HG03457 (cell line): ENCODE measurements around the gene ELOB.
A peak's percentile ranks its signal among the peaks of the same experiment; 100 is the strongest.

ENCODE experiments used
- ATAC-seq: cut with Tn5 transposase; IDR thresholded peaks from one replicate; pipeline ENCODE4 v1.9.1; 2021; ENCODE audit warnings: moderate number of reproducible peaks; ENCODE audit not compliant: unreplicated experiment

ELOB gene

DNA sequence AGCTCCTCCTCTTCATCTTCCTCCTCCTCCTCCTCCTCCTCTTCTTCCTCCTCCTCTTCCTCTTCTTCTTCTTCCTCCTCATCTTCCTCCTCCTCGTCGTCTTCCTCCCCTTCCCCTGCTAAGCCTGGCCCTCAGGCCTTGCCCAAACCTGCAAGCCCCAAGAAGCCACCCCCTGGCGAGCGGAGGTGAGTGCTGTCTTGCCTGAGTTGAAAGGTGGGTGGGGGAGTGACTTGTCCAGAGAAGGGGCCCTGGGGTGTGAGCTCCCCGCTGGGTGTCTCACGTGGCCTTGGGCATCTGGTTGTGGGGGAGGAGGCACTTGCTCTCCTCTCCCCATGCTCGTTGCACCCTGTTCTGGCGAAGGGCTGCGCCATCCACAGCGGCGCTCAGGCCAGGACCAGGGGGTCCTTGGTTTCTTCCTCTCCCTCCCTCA is 8.0 kb downstream of the ELOB start:
- ATAC-seq, result no peak

DNA sequence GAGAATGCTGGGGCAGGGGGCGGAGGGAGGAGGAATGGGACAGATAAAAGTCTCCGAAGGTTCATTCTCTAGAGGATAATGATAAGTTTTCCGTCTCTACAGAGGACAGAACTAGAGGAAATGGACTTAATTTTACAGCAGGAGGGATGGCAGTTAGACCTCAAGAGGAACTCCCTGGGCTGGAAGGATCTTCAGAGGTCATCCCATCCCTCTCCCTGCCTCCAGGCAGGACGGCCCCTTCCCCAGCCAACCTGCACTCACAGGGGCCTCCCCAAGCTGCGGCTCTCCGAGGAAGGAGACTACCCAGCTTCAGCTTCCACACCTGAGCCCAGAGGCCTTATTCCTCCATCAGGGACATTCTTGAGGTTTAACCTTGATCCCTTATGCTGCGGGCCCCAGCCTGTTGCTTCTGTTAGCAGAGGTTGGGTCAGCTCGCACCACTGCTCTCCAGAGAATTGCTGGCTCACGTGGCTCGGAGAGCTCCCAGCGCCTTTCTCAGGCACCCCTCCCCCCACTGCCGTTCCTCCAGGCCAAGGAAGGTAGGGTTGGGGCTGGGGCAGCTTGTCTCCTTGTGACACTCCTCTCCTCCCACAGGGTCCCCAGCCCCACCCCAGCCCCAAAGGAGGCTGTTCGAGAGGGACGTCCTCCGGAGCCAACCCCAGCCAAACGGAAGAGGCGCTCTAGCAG is 8.5 kb downstream of the ELOB start:
- ATAC-seq, result no peak

DNA sequence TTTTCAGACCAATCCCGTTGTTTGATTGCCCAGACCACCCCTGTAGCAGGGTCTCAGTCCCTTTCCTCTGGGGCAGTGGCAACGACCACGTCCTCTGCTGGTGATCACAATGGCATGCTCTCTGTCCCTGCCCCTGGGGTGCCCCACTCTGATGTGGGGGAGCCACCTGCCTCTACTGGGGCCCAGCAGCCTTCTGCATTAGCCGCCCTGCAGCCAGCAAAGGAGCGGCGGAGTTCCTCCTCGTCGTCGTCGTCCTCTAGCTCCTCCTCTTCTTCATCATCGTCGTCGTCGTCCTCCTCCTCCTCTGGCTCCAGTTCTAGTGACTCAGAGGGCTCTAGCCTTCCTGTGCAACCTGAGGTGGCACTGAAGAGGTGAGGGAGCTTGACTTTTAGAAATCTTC is 9.2 kb downstream of the ELOB start:
- ATAC-seq, result no peak

DNA sequence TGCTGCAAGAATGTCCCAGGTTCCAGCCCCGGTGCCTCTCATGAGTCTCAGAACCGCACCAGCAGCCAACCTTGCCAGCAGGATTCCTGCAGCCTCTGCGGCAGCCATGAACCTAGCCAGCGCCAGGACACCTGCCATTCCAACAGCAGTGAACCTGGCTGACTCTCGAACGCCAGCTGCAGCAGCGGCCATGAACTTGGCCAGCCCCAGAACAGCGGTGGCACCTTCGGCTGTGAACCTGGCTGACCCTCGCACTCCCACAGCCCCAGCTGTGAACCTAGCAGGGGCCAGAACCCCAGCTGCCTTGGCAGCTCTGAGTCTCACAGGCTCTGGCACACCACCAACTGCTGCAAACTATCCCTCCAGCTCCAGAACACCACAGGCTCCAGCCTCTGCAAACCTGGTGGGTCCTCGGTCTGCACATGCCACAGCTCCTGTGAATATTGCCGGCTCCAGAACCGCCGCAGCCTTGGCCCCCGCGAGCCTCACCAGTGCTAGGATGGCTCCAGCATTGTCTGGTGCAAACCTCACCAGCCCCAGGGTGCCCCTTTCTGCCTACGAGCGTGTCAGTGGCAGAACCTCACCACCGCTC is 9.8 kb downstream of the ELOB start:
- no peak for ATAC-seq

DNA sequence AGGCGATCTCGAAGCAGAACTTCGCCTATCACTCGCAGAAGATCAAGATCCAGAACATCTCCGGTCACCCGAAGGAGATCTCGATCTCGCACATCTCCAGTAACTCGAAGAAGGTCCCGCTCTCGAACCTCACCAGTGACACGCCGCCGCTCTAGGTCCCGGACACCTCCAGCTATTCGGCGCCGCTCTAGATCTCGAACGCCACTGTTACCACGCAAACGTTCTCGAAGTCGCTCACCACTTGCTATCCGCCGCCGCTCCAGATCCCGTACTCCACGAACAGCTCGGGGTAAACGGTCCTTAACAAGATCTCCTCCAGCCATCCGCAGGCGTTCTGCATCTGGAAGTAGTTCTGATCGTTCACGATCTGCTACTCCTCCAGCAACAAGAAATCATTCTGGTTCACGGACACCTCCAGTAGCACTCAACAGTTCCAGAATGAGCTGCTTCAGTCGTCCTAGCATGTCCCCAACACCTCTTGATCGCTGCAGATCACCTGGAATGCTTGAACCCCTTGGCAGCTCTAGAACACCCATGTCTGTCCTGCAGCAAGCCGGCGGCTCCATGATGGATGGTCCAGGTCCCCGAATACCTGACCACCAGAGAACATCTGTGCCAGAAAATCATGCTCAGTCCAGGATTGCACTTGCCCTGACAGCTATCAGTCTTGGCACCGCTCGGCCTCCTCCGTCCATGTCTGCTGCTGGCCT is 10.5 kb downstream of the ELOB start:
- no peak for ATAC-seq

DNA sequence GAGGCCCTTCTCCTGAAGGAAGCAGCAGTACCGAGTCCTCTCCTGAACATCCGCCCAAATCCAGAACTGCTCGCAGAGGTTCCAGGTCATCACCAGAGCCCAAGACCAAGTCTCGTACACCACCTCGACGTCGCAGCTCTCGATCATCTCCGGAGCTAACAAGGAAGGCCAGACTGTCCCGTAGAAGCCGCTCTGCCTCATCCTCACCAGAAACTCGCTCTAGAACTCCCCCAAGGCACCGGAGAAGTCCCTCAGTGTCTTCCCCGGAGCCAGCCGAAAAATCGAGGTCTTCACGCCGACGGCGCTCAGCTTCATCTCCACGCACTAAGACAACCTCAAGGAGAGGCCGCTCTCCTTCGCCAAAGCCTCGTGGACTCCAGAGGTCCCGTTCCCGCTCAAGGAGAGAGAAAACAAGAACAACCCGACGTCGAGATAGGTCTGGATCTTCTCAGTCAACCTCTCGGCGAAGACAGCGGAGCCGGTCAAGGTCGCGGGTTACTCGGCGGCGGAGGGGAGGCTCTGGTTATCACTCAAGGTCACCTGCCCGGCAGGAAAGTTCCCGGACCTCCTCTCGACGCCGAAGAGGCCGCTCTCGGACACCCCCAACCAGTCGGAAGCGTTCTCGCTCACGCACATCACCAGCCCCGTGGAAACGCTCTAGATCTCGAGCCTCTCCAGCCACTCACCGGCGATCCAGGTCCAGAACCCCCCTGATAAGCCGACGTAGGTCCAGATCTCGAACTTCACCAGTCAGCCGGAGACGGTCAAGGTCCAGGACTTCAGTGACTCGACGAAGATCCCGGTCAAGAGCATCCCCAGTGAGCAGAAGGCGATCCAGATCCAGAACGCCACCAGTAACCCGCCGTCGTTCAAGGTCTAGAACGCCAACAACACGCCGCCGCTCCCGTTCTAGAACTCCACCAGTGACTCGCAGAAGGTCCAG is 11.3 kb downstream of the ELOB start:
- no peak for ATAC-seq

DNA sequence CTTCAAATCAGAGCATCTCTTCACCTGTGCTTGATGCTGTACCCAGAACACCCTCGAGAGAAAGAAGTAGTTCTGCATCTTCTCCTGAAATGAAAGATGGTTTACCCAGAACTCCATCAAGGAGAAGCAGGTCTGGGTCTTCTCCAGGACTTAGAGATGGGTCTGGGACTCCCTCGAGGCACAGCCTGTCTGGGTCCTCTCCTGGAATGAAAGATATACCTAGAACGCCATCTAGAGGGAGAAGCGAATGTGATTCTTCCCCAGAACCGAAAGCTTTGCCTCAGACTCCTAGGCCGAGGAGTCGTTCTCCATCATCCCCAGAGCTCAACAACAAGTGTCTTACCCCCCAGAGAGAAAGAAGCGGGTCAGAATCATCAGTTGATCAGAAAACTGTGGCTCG is 12.4 kb downstream of the ELOB start:
- no peak for ATAC-seq

DNA sequence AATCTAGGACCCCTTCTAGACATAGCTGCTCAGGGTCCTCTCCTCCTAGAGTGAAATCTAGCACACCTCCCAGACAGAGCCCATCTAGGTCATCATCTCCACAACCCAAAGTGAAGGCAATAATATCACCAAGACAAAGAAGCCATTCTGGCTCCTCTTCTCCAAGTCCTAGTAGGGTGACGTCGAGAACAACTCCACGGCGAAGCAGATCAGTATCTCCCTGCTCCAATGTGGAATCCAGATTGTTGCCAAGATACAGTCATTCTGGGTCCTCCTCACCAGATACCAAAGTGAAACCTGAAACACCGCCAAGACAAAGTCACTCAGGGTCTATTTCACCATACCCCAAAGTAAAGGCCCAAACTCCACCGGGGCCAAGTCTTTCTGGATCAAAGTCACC is 13.9 kb downstream of the ELOB start:
- ATAC-seq, result no peak

DNA sequence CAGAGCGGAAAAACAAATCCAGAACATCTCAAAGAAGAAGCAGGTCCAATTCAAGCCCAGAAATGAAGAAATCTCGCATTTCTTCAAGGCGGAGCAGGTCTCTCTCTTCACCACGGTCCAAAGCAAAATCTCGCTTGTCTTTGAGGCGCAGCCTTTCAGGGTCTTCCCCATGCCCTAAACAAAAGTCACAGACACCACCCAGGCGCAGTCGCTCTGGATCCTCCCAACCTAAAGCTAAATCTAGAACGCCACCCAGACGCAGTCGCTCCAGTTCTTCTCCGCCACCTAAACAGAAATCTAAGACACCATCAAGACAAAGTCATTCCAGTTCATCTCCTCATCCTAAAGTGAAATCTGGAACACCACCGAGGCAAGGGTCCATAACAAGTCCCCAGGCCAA is 14.4 kb downstream of the ELOB start:
- no peak for ATAC-seq

DNA sequence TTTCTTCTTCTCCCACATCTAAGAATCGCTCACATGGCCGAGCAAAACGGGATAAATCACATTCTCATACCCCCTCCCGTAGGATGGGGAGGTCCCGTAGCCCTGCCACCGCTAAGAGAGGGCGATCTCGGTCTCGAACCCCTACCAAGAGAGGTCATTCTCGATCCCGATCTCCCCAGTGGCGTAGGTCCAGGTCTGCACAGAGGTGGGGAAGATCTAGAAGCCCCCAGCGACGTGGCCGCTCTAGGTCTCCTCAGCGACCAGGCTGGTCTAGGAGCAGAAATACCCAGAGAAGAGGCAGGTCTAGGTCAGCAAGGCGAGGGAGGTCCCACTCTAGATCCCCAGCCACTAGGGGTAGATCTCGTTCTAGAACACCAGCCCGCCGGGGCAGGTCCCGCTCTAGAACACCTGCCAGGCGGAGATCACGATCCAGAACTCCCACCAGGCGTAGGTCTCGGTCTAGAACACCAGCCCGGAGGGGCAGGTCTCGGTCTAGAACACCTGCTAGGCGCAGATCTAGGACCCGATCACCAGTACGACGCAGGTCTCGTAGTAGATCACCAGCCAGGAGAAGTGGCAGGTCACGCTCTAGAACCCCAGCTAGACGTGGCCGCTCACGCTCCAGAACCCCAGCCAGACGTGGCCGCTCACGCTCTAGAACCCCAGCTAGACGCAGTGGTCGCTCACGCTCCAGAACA is 15.0 kb downstream of the ELOB start:
- ATAC-seq, result no peak

DNA sequence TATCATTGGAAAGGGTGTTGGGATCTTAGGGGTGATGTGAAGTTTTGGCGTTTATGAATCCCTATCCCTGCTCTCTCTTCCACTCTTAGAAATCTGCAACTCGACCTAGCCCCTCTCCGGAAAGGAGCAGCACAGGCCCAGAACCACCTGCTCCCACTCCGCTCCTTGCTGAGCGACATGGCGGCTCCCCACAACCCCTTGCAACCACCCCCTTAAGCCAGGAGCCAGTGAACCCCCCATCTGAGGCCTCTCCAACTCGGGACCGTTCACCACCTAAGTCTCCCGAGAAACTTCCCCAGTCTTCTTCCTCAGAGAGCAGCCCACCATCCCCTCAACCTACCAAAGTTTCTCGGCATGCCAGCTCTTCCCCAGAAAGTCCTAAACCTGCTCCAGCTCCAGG is 15.6 kb downstream of the ELOB start:
- no peak for ATAC-seq

DNA sequence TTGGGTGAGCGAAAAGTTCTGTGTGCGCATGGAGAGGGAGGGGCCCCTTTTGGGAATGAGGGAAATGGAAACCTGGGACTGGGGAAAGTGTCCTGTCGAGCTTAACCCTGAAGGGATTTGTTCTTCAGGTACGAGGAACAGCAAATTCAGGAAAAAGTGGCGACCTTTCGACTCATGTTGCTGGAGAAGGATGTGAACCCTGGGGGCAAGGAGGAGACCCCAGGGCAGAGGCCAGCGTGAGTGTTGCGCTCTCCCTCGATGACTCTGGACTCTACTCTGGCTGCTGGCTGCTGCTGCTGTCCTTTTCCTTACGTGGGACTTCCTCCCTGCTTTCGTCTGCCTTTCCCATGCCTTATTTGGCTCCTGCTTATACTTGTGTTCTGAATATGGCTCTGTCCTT is 19.7 kb downstream of the ELOB start:
- no peak for ATAC-seq

DNA sequence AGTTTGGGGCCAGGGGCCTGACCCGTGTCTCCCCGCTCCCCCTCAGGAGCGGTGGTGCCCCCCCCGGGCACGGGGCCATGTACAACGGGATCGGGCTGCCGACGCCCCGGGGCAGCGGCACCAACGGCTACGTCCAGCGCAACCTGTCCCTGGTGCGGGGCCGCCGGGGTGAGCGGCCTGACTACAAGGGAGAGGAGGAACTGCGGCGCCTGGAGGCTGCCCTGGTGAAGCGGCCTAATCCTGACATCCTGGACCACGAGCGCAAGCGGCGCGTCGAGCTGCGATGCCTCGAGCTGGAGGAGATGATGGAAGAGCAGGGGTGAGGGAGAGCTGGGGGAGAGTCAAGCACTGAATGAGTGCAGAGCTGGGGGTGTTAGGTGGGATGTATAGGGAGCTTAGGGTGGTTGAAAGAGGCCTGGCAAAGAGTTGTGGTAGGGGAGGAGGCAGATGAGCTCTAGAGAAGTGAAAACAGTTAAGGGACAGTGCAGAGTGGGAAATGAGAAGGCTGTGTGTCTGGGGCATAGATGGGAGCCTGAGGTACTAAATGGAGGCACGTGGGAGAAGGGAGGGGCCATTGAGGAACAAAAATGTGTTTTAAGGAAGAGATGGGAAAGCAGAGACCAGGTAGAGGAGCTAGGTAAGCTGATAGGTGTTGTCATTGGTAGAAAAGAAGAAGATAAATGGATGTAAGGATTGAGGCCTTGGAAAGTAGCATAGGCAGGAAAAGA is 20.6 kb downstream of the ELOB start:
- ATAC-seq, result no peak

DNA sequence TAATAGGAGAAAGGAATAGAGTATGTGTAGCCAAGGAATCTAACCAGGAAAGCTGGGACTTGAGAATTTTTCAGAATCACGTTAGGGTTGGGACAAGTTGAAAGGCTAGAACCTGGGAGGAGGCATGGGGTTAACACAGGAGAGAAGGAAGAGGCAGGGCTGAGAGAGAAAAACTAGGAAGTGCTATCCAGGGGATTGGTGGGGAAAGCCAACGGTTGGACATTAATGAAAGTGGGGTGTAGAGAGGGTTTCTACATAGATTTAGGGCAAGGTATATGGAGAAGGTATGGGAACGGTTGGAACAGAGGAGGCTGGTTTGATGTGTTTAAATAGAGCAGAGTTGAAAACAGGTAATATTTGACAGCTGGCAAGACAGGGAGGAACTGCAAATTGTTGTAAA is 21.9 kb downstream of the ELOB start:
- ATAC-seq, result no peak

DNA sequence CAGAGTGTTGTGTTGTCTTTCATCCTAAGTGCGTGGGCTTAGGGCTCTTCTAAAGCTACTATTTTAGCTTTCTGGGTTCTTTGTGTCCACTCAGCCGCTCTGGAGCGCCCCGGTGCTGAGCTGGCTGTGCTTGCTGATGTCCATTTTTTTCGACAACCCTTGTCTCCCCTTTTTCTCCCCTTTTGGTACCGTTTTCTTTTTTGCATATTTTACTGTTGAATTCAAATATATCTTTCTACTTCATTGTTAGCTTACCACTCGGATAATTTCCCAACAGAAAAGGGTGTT is 23.4 kb downstream of the ELOB start:
- no peak for ATAC-seq

DNA sequence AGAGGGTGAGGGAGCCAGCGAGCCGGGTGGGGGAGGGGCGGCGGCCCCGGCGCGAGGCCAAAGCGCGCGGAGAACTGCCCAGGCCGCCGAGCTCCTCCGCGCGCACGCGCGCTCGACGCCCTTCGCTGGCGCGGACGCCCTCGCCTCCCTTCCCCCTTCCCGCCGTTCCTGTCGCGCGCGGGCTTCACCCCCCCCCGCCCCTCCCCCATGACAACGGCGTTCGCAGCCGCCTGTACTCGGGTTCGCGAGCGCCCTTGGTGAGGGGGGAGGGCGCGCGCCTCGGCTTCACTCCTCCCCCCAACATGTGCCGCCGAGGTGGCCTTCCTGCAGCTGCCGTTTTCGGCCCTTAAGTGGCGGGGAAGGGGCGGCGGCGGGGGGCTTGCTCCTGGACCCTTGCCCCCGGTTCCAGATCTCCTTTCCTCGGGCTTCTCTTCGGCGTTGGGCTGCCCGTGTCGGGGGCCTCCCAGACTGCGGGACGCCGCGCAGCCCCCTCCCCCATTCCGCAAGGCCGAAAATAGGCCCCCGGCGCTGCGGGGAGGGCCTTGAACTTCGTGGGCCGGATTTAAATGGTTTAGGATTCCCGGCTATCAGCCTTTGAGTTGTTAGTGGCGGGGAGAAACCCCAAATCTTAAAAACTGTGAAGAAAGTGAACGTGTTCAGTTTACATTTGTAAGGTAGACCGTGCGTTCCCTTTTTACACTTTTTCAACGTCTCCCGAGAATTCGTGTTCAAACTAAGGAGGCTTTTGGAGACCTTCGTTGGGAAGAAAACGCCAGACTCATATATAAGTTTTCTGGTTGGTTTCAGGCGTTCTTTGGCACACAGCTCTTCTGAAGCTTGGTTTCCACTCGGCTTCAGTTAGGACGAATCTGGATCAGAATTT is 24.0 kb downstream of the ELOB start:
- ATAC-seq, result peak; percentile 27

DNA sequence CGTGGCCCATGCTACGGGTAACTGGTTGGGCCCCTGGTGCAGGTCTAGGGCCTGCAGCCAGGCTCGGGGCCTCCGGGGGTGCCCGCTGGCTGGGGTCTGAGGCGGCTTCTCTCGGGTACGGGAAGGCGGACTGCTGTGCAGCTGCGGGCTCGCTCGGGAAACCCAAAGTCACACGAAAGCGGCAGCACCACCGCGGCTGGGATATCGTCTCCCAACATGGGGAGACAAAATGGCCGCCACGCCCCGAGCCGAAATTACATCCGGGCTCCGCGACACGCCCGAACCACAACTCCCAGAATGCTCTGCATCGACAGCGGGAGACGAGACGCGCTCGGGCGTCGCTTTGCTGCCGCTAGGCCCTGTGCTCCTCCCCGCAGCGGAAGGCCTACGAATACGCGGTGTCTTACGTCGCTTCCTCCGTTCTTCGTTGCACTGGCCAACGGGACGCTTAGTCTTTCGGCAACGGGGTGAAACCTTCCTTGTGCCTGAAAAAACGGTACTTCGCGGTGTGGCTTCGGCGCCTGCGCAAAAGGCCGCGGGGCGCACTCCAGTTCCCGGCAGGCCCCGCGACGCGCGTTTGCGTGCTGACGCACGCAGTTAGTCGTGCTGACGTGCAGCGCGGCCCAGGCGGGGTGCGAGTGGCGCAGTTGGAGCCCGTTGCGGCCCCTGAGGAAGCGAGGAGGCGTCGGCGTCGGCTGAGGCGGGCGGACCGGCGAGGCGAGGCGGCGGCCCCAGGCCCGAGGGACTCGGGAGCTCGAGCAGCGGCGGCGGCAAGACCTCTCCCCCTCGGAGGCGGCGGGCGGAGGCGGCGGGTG is 24.8 kb downstream of the ELOB start, which contains the start of gene SRRM2:
TSS of gene SRRM2 (plus strand) at position 604 of the 815 bp plus-strand sequence. CDS start 3,727 bp downstream, outside the sequence.
- ATAC-seq, result peak; percentile 55

DNA sequence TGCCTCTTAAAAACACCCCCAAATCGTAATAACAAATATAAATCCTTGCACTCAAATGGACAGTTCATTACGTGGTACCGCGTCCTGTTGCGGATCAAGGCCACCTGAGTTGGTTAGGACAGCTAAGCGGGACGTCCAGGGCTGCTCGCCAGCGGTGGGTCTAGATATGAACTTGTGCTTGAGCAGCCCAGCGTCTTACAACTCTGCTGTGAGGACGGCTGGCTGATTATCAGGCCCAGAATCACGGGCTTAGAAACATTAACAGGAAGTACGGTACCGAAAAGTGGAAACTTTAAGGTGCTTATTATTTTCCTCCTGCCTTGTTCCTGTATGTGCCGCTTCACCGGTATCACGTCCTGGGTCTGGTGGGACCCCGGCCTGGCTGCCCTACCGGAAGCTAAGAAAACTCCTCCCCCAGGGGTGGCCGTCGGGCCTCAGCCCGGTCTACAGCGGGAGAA is 25.5 kb downstream of the ELOB start:
- peak; percentile 36 for ATAC-seq
